ENCODE data around the gene CELA1.
"Not testable (repeated sequence)": the region's sequence is repeated elsewhere in the genome, so short reads cannot be mapped to it uniquely, and the experiment has no call there.

Gene CELA1

GRCh38 chr12:51341251-51342007 lies 5.0 kb downstream of the CELA1 start:
- DNase-seq: no peak

DNA sequence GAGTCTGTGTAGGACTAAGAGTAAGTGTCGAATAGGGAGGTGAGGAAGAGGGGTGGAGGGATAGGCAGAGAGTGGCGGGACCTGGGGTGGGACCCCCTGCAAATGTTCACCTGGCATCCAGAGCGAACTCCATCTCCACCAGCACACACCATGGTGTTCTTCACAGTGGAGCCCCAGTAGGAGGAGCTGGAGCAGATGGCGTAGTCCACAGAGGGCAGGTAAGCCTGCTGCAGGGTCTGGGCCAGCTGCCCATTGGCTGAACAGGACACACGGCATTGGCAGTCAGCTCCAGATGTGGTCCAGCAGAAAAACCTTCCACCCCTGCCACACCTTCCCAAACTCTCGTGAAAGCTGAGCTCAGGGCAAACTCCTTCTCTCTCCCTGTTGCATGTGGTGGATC lies 6.7 kb downstream of the CELA1 start:
- DNase-seq: no peak

GRCh38 chr12:51337336-51337735 lies 9.1 kb downstream of the CELA1 start:
- DNase-seq: not testable (repeated sequence)

DNA sequence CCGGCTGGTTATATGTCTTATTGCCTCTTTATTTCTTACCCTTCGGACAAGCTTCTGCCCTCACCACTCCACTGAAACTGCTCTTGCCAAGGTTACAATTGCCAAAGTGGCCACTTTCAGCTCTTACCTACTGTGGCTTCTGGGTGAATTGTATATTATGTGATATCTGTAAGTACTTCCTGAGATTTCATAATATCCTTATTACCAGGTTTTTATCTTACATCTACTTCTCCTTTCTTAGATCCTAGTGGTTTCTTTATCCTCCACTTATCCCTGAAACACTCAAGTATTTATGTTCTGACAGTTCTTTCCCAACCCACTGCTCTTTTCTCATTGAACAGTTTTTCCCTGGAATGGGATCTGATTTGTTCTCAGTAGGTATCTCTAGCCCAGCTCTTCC lies 10.5 kb downstream of the CELA1 start:
- DNase-seq: no peak

DNA sequence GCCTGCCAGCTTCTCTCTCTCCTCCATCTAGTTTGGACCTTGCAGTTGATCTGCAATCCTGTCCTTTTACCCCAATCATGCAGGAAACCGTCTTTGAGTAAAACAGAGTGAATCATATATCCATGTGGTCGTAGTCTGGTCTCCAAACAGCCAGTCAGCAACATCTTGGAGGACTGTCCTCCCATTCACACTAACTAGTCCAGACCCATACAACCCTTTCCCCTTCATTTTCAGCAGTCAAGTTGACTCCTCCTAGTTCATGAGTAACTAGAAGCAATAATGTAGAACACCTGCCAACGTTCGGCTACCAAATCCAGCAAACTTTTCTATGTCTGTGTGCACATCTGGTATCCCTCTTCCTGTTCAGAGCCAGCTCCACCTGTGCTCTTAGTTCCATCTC lies 11.7 kb downstream of the CELA1 start:
- DNase-seq: no peak

DNA sequence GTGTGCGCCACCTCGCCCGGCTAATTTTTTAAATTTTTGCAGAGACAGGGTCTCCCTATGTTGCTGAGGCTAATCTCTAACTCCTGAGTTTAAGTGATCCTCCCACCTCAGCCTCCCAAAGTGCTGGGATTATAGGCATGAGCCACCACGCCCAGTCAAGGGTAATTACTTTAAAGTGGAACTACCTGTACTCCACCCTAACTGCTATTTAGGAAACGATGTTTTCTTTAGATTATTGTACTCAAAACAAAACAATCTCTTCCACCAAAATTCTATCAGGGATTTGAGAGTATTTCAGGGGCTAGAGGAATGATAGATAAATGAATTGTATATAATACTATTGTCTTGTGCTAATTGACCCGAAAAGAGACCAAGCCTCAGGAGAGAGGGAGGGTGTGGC lies 12.9 kb downstream of the CELA1 start:
- DNase-seq: no peak

DNA sequence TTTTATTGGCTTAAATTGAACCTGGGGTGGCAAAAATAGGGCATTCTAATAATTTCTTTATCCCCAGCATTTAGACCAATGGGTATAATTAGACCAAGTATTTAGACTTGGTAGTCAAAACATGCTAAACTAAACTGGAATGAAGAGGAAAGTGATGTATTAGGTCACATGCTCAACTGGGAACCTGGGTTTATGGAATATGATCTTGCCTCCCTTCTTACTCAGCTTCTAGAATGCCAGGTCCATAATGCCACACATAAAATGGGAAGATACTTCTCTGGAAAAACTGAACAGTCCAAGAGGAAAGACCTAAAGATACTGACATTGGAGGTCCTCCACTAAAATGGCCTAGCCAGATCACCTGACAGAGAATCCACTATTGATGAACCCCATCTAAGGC lies 16.3 kb downstream of the CELA1 start:
- DNase-seq: no peak

- DNase-seq: no peak
These were observed 16.7 kb downstream of the CELA1 start for GRCh38 chr12:51329742-51330141.

DNA sequence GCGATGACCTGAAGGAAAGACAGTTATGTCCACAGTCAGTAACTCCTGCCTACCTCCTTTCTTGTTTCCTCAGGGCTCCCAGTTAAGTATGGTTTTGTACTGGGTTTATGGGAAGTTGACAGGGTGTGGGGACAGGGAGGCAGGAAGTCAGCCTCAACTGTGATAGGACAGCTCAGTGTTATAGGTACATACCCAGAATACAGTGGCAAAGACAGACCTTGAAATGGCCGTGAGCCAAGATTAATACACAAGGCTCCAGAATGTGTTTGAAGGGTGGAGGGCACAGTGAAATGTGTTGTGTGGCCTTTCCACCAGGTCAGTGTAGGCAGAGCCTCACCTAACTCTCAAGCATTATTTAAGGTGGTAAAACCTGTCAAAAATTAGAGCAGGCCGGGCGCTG lies 17.9 kb downstream of the CELA1 start:
- DNase-seq: no peak

- DNase-seq: no peak
These were observed 19.6 kb downstream of the CELA1 start for GRCh38 chr12:51326698-51327439.

DNA sequence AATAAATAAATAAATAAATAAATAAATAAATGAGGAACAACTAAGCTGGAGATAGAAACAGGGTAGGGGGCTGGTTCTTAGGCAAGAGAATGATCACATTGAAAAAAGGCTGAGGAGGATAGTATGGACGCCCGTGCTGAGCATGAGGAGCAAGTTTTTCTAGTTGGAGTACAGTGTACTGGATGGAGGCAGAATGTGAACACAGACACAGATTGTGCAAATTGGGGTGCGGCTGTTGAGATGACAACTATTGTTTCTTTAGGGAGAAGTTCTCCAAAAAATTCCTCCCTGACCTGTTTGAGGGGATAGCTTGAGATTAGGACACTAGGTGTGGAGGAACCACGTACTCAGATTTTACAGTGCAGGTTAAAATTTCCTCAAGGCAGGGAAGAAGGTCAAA lies 21.5 kb downstream of the CELA1 start:
- no peak for DNase-seq

DNA sequence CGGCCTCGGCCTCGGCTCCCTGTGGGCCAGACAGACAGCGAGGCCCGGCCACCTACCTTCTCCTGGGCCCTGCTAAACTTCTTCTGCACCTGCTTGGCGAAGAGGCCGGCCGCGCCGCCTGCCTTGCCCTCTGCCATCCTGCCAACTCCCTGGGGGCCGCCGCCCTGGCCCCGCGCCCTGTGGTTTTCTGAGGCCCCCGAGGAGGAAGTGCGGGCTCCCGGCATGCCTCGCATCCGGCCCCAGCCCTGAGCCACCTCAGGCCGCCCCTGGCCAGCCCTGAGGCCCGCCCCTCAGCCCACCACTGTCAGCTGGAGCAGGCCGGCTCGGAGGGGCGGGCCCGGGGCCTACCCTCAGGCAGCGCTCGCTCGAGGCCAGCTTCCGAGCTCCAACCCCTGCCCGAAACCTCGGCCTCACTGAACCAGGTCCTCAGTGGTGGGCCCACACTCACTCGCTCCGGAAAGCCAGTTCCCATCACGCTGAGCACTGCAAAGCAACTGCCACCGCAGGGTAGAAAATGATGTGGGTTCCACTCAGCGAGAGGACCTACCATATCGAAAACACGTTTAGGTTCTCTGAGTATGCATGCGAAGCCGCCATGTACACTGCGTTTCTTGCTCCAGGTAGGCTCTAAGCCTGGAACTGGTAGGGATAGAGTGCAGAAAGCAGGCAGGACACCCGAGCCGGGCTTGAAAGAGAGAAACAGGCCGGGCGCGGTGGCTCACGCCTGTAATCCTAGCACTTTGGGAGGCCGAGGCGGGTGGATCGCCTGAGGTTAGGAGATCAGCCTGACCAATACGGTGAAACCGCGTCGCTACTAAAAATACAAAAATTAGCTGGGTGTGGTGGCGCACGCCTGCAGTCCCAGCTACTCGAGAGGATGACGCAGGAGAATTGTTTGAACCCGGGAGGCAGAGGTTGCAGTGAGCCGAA lies 22.2 kb downstream of the CELA1 start, which contains the start of gene BIN2:
Gene BIN2 (minus strand): TSS at position 209 of the 930 bp plus-strand sequence. CDS start 72 bp downstream, at position 137.
- no peak for DNase-seq

GRCh38 chr12:51323317-51323960 lies 23.0 kb downstream of the CELA1 start:
- DNase-seq: no peak

- DNase-seq: no peak
These were observed 24.0 kb downstream of the CELA1 start for GRCh38 chr12:51322452-51322851.

- no peak for DNase-seq
These were observed 24.6 kb downstream of the CELA1 start for GRCh38 chr12:51321882-51322281.

DNA sequence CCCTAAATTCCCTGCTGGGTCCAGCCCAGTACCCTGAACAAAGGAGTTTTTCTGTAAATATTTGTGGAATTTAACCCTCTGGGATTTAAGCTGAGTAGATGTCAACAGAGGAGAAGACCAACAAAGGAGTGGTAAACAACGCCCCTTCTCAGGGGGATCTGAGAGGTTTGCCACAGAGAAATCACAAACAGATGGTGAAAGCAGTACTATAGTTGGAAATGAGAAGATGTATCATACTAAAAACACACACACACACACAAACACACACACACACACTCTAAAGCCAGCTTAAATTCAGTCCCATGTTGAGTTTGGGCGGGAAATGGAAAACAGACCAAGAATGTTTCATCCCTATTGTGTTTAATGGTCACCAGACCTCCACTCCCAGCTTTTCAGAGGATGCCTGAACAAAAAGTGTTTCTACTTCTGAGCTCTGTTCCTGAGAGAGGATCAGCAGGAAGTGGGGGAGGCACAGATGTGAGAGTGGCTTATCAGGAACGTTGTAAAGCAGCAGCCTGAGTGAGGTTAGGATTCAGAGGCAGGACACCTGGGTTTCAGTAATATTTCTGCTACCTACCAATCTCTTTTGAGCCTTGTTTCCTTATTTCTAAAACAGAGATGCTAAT lies 25.7 kb downstream of the CELA1 start:
- DNase-seq: no peak

DNA sequence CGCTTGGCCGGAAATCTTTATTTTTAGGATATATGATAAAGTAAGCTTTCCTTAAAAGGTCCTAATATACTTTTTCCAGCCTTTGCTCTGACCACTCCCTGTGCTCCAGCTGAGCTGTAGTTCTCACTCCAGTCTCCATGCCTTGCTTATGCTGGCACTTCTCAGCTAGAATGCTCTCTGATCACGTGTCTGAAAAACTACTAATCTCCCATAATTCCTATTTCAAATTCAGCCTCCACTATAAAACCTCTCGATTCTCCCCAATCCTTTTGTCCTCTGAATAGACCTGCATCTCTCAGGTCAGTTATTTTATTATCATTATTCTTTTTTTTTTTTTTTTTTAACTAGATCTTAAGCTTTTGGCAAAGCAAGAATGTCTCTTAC lies 26.2 kb downstream of the CELA1 start:
- DNase-seq: no peak

DNA sequence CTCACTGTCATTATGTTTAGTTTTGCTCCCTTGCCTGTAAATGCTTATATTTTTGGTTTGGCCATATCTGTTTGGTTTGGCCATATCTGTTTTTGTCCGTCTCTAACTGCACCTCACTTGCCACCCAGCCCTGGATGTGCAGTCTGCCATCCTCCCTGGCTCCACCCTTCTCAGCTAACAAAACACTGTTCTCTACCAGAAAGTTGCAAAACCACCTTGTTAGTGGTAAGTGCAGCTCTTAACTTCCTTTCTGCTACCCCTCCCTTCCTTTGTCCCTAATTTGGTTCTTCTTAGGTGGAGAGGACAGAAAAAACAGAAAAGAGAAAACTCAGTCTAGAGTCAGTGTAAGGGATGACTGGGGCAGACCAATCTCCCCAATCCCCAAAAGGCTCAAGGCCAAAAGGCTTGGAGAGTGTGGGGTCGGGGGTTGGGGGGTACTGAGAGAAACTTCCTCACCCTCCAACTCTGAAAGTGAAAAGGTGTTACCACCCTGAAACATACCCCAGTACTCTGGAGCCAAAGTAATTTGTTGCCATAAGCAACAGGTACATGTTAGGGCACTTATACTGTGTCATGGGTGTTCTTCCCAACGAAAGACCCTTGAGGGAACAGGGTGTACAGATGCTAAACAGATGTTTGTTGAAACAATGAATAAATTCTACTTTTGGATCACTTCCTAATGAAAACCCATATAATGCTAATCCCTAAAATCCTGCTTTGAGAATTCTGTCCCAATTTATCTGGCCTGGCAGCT lies 27.5 kb downstream of the CELA1 start:
- DNase-seq: no peak

GRCh38 chr12:51318057-51318806 lies 28.2 kb downstream of the CELA1 start:
- not testable (repeated sequence) for DNase-seq

DNA sequence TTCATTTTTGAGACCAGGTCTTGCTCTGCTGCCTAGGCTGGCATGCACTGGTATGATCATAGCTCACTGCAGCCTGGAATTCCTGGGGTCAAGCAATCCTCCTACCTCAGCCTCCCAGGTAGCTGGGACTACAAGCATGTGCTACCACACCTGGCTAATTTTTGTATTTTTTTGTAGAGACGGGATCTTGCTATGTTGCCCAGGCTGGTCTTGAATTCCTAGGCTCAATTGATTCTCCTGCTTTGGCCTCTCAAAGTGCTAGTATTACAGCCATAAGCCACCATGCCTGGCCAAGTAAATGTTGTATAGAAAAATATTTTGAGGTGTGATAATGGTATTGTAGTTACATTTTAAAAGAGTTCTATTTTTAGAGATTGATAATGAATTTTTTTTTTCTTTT lies 35.1 kb downstream of the CELA1 start:
- DNase-seq: no peak

Data from NCI-H524 treated with DMSO at 0.1 percent for 48 hours (cell line).